HT-29 (cell line): Measurements from ENCODE around the gene CMYA5. TPM values are rescaled to one million over a fixed set of nuclear protein-coding genes. Genes with fewer than 3 reads are reported as not detected.
A peak's percentile ranks its signal among the peaks of the same experiment; 100 is the strongest.
"Not testable (repeated sequence)": the region's sequence is repeated elsewhere in the genome, so short reads cannot be mapped to it uniquely, and the experiment has no call there.

Source experiments
- DNase-seq: peaks from one replicate; pipeline ENCODE4 v3.0.0-alpha.2; 2015; ENCODE audit warnings: low spot score
- total RNA-seq: library from RNA; depleted of rRNA; stranded (reverse); fragments of >200 nt; shearing (Covaris generic); gene quantifications from 2 replicates; pipeline ENCODE4 v1.2.3, GENCODE V29; 2014

Gene CMYA5
- total RNA-seq, 1 experiment from 2014 or later: 0.08 TPM

DNA sequence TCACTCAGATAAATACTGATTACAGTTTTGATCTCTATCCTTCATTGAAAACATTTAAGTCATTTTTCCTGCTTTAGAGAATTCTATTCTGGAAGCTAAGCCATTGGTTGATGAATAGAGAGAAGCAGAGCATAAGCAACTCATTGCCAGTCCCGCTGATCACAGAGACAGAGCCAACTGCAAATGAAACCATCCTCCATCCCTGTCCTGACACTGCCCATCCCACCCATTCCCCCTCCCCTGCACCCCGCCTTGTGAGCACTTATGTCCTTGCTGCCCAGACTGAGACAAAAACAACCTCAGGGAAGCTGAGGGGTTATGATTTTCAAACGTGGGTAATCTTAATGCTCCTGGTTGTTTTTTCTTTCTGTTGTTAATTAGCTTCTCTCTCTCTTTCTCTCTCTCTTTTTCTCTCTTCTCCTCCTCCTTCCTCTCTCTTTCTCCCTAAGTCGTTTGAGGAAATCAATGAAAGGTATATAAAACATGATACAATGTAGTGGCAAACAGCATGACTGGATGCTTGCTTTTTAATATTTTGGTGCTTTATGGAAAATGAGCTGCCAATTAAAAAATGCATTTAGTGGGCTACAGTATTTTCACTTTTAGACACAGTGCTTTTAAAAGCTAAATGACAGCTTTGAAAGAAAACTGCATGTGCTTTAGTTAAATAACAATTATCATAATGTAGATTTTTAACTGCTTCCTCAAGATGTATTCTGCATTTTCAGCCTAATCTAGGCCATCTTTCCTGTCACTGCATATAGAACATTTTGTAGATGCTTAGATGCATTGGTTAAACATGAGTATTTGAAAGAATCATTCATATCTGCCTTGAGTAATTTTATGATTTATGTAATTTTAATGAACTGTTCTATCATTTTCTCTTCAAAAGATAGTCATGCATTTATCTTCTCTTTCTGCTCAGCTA lies 57.3 kb downstream of the CMYA5 start:
- DNase-seq: no peak

DNA sequence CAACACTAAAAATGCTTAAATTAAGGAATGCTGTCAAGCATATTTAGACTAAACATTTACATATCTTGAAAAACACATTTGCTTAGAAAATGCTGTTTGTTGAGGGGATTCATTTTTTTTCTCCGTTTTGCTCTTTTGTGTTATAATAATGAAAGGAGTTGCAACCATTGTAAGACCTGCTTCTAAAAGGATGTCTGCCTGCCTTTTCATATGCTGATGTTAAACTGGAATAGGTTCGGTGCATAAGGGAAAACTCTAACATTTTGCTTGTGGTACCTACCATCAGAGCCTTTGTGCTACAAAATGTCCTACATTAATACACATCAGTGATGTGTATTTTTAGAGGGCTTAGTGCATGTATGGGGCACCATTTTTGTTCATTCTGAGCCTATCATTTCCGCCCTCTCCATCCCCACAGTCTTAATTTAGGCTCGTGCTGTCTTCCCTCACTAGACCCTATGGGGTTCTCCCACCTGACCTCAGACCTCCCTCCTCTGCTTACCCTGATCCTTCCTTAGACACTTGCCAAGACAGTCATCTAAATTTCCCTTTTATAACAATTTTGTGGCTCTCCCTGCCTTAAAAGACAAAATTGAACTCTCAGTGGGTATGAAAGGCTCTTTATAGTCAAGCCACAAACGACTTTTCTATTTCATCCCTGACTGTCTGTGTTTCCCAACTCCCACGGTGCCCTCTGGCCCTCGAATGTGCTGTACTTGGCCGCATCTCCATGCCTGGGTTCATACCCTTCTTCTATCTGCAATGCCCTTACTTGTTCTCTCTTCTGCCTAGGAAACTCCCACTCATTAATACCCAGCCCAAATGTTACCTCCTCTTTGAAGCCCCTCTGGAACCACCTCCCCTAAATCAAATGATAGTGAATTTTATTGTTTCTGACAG lies 61.2 kb downstream of the CMYA5 start:
- DNase-seq: no peak

DNA sequence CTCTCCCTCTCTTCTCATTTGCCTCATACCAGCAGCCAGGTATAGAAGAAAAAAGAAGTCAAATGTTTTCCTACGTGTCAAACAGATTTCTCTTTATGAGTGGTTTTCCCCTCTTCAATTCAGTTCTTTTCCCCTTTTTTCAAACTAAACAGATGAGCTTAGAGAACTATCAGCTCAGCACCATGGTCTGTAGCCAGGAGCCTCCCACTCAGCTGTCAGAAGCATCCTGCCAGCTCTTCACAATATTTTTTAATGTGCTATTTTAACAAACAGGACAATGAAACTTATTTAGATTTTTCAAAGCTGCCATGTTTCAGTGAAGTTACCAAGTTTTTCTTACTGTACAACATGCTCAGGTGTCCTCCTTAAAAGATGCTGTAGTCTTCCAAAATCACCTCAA lies 63.5 kb downstream of the CMYA5 start:
- no peak for DNase-seq

DNA sequence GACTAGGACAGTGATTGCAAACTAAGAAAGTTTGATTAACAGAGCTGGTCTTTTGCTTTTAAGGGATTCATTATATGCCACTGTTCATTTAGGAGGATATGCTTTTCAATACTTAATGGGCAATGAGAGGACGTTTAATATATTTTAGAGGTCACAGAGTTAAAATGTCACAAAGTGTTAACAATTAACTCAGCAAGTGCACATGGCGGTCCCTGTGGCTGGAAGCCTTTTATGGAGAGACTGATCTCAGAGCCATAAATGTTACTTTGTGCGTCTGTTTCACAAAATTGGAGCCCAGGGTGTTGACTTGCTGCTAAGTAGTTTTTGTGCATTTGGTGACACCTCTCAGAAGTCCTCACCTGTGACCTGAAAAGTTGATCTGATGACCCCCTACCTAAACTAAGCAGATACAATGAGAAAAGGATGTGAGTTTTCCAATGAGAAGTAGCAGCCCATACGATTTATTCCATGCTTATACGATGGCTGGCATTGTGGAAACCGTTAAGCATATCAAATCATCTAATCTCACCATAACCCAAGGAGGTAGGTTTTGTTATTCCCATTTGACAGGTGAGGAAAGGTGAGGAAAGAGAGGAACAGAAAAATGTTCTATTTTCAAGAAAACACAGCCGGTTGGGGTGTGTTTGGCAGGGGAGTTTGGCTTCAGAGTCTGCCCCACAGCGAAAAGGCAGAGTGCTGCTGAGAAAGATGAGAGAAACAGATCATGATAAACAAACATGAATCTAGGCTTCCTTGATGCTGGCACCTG lies 64.4 kb downstream of the CMYA5 start:
- no peak for DNase-seq

DNA sequence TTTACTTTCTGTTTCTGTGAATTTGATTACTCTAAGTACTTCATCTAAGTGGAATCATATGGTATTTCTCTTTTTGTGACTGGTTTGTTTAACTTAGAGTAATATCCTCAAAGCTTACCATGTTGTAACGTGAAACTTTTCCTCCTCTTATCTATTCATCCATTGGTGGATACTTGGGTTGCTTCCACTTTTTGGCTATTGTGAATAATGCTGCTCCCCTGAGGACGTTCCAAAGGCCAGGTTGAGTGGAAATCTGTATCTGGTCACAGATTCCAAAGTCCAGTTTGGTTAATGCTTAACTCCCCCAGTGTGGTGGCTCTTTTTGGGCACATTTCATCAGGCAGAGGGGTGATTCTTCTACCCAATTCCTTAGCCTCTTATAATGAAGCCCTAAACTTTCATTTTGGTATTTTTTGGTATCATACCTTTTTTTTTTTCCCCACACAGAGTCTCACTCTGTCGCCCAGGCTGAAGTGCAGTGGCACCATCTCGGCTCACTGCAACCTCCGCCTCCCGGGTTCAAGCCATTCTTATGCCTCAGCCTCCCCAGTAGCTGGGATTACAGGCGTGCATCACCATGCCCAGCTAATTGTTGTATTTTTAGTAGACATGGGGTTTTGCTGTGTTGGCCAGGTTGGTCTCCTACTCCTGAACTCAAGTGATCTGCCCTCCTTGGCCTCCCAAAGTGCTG lies 65.4 kb downstream of the CMYA5 start:
- DNase-seq: no peak

DNA sequence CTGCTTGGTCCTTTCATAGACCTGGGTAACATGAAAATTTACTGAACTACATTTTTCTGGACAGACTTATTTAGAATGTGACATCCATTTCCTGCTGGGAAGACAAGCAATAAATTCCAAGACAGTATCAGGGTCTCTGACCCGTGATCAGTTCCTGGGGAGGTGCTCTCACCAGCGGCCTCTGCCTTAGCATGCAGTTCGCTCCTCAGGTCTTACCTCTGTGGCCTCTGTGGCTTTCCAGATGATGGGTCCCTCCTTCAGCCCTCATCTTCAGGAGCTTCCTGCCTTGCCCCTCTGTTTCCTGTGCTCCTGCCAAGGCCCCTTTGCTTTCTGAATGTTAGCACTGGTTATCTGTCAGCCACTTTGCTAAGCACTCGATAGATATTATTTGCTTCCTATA lies 66.4 kb downstream of the CMYA5 start:
- DNase-seq: no peak

DNA sequence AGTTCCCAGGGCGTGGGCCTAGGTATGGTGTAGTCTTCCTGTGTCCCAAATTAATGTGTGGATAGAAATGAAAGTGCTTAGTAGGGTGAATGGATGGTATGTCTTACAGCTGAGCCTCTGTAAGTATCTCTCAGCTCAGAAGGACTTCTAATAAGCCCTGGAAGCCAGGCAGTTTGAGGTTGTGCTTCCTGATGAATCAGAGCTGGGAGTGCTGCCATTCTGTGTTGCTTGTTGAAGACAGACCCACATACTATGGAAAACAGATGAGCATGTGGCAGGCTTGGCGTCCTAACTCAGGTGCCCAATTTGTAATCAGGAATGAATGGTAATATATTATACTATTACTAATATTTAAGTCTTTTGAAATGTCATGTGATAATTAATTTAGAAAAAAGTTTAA lies 69.8 kb downstream of the CMYA5 start:
- no peak for DNase-seq

DNA sequence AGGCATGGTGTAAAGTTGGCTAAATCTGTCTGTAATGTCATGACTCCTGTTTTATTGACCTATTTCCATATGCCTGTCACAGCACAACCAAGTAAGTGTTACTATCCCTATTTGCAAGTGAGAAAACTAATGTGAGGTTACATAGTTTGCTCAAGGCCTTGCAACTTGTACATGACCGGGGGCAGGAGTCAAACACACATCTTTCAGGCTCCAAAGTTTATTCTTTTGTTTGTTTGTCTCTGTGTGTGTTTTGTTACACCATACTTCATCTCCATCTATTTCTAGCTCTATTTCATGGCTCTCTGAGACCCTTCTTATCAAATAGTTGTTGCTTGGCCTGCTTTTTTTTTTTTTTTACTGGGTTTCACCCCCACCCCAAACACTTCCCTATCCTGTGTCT lies 70.2 kb downstream of the CMYA5 start:
- no peak for DNase-seq

DNA sequence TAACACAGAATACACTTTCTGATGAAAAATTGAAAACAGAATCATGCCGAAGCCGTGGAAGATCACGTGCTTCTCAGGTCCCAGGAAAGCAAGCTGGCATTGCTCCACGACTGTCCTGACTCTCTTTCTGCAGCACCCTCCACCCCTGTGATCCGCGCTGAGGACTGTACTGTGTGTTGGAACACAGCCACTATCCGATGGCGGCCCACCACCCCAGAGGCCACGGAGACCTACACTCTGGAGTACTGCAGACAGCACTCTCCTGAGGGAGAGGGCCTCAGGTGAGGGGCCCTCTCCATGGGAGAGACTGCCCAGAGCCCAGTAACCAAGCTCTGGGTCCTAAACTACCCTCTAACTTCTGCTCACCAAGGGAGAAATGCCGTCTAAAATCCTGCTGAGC lies 73.3 kb downstream of the CMYA5 start:
- DNase-seq: no peak

DNA sequence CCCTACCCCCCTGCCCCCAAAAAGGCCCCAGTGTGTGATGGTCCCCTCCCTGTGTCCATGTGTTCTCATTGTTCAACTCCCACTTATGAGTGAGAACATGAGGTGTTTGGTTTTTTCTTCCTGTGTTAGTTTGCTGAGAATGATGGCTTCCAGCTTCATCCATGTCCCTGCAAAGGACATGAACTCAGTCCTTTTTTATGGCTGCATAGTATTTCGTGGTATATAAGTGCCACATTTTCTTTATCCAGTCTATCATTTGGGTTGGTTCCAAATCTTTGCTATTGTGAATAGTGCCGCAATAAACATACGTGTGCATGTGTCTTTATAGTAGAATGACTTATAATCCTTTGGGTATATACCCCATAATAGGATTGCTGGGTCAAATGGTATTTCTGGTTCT lies 74.5 kb downstream of the CMYA5 start:
- DNase-seq: not testable (repeated sequence)

DNA sequence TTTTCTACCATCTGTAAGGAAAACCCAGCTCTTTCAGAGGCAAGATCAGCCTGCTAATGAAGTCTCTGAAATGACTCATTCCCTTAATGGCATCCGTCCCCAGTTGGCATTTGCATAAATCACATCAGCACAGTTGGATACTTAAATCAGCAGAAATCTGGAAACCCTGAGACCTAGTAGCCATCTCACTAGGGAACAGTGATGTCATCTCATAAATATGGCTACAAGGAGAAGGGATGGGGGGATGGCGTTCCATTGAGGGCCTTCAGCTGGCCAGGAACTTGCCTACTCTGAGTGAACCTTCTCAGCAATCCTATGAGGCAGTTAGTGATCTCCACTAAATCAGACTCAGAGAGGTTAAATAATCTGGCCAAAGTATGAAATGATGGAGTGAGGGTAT lies 81.8 kb downstream of the CMYA5 start:
- no peak for DNase-seq

DNA sequence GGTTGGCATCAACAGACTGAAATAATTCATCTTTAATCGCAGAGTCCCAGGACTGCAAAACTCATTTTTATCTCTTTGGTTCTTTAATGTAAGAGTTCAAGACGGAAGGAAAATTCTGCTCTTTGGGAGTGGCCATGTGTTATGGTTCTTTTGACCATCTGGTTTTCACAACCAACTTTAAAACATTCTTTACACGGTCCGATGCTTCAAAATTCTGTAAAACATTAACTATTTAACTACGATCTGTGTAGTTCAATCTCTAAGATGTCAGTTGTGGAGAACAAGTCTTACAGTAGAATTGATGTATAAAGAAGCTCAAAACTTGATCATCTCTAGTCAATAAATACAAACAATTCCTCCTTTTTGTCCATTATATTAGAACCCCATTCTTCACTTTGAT lies 83.0 kb downstream of the CMYA5 start:
- DNase-seq: no peak

DNA sequence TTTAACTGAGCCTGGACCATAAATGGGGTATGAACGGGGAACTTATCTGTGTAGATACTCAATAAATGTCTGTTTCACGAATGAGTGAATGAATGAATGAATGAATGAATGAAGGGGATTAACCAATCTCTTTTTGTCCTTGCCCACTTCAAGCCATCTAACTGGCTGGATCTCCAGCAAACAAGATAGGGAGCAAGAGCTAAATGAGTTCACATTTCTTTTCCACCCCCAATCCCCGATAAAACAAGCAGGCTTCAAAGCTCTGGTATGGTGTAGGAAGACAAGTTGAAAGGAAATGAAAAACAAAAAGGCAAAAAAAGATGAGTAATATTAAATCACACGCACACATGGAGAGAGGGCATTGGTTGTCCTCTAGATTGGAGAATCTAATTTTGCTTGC lies 84.0 kb downstream of the CMYA5 start:
- DNase-seq: no peak

DNA sequence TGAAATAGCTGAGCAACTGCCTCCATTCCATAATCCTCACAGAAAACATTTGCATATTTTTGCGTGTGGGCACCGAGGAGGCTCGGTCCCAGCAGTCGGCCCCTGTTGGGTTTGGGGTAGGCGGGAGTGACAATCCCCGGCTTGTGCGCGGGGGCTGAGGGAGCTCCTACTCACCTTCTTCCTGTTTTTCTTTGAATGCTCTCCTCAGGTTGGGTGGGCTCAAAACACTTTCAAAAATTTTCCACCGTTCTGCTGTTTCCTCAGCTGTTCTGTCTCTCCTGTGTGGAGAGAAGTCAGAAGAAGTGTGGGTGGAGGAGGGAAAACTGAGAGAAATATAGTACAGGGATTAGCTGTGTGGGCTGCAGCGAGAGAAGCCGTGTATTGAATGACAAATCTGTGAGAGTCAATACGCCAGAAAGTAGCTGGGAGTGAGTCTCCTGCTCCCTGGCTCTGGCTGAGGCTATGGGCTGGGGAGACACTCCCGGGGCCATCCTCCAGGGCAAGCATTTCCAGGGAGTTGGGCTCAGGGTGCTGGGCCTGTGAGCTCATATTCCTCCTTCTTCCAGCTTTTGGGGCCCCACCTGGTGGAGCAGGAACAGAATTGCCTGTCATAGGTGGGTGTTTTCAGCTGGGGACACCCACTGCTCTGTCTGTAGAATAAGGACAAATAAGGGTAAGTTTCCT lies 84.7 kb downstream of the CMYA5 start:
- DNase-seq: peak; percentile 55

DNA sequence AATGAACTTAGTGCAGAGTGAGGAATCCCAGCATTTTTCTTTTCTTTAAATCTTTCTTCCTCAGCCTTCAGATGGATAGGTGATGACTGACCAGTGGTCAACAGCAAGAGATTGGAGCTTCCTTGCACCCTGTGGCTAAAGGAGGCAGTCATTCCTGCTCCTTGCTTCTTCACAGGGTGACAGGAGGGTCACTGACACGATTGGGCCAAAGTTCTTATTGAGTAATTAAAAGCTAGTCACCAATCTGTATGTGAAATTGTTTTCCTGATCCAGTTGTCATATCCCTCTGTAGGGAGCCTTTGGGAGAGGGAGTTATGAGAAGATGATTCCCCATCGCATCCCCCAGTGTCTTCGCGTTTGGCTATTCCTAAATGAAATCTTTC lies 85.2 kb downstream of the CMYA5 start:
- DNase-seq: no peak

DNA sequence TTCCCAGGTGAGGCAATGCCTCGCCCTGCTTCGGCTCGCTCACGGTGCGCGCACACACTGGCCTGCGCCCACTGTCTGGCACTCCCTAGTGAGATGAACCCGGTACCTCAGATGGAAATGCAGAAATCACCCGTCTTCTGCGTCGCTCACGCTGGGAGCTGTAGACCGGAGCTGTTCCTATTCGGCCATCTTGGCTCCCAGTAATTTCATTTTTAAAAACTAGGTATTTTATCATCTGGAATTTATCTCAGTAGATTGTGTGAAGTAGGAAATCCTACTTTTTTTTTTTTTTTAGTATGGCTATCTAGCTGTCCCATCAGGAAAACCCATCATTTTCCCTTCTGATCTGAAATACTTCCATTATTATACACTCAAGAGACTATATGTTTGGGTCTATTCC lies 95.1 kb downstream of the CMYA5 start:
- DNase-seq: peak; percentile 17

DNA sequence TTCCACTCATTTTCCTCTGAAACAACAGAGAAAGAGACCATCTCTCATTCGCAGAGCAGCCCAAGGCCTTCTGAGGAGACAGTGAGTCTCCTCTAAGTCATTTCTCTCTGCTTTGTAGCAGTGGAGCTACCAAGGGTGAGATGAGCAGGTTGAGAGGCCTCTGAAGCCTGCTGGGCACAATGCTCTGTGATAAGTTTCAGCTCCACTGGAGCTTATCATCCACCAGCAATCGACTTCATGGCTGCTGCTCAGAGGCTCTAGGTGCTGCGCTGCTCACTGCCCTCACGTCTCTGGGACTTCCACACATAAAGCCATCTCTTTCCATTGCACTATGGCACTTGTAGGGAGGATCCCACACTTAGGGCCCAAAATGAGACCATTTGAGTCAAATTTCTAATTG lies 96.3 kb downstream of the CMYA5 start:
- no peak for DNase-seq

DNA sequence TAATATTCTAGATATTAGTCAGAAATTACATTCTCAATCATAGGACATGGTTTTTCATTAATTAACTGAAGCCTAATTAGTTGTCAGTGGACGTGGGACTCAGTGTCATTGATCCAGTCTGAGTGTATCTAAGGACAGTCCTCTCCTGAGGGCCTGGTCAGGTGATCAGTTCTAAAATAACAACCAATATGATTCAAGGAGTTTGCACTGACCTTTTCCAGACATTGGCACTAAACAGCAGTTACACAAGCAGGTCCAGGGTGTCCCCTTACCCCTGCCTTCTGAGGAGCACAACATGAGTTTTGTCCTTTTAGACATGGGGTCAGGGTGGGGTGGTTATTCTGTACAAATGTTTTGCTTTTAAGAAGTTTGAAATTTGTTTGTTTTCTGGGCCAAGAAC lies 97.8 kb downstream of the CMYA5 start:
- DNase-seq: no peak

DNA sequence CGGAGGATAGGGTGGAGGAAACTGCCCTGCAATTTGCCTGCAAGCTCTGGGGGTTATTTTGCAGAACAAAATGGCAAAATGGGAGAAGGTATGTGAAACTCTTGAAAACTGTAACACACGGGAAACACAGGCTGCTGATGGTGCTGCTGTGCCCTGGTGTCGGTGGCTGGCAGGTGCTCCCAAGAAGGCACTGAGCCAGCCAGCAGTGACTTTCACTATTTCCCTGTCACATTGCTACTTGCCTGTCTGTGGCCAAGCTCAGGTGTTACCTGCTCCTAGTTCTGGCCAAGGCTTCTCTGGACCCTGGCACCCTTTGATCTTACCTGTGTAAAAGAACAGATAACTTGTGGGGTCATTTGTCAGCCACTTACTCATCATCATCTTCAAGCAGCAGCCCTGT lies 102.2 kb downstream of the CMYA5 start:
- DNase-seq: peak; percentile 14

DNA sequence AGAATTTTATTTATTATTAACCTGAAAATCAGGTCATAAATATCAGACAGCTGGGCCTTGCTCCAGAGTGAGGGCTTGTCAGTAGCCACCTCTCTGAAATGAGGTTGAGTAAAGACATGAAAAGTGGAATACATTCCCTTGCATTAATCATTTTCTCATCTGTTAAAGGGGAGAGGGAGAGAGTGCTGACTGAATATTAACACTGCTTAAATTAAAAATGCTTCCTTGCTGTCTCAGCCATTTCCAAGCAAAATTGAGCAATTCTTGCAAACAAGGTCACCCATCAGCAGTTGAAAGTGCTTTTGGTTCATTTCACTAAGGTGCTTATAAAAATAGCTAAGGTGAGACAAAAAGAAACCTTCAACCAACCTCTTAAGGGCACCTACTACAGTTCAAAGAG lies 102.8 kb downstream of the CMYA5 start:
- DNase-seq: no peak

DNA sequence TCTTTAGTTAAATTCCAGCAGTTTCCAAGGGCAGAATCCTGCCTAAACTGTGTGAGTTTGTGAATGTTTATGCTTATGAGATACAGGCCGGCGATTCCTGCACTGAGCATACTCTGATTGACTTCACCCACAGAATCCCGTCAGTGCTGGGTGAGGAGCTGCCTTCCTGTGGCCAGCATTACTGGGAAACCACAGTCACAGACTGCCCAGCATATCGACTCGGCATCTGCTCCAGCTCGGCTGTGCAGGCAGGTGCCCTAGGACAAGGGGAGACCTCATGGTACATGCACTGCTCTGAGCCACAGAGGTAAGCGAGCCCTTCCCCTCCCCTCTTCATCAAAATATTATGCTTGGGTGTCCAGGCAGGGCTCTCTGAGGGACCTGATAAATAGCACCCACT lies 103.7 kb downstream of the CMYA5 start:
- DNase-seq: no peak
